Choroid plexus epithelial cell (primary cell): ENCODE data around the gene TMIGD1.

ENCODE experiments used
- DNase-seq: peaks from one replicate; pipeline ENCODE4 v3.0.0-alpha.2; 2010; ENCODE audit warnings: low read depth
- H3K4me3 ChIP-seq: 2 replicates; pipeline ENCODE4 v1.5.1; 2011; ENCODE audit warnings: low read depth, mild to moderate bottlenecking, control low read depth, low read length, moderate library complexity
- TF ChIP-seq, protein P1 (sequence below): conservative IDR thresholded peaks from 2 replicates; pipeline ENCODE4 v1.5.1; 2011; ENCODE audit warnings: low read depth, mild to moderate bottlenecking, control low read depth, inconsistent platforms, low read length, moderate library complexity

TMIGD1 gene

DNA sequence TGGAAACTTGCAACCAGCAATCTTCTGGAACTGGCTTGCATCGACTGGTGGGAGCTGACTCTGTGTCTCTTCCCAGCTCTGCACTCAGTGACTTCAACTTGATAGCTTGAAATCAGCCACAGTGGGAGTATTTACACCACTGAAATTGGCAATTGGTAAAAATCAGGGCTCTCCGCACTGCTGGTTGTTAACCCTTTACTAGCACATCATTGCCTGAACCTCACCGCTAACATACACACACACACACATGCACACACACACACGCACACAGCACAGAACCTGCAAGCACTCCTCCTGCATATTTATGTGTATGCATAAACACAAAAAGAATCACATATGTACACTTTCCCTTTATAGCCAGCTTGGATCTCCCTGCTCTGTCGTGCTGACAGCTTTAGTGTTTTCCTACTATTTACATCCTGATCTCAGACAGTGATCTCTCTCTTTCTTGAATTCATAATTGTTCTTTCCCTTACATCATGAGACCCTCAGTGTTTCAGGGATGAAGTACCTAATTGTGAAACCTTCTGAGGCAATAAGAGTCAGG is 7.9 kb upstream of the TMIGD1 start:
- no peak for DNase-seq
- TF ChIP-seq, protein P1, sequence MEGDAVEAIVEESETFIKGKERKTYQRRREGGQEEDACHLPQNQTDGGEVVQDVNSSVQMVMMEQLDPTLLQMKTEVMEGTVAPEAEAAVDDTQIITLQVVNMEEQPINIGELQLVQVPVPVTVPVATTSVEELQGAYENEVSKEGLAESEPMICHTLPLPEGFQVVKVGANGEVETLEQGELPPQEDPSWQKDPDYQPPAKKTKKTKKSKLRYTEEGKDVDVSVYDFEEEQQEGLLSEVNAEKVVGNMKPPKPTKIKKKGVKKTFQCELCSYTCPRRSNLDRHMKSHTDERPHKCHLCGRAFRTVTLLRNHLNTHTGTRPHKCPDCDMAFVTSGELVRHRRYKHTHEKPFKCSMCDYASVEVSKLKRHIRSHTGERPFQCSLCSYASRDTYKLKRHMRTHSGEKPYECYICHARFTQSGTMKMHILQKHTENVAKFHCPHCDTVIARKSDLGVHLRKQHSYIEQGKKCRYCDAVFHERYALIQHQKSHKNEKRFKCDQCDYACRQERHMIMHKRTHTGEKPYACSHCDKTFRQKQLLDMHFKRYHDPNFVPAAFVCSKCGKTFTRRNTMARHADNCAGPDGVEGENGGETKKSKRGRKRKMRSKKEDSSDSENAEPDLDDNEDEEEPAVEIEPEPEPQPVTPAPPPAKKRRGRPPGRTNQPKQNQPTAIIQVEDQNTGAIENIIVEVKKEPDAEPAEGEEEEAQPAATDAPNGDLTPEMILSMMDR: no peak
- H3K4me3 ChIP-seq: no peak overlapping the region

DNA sequence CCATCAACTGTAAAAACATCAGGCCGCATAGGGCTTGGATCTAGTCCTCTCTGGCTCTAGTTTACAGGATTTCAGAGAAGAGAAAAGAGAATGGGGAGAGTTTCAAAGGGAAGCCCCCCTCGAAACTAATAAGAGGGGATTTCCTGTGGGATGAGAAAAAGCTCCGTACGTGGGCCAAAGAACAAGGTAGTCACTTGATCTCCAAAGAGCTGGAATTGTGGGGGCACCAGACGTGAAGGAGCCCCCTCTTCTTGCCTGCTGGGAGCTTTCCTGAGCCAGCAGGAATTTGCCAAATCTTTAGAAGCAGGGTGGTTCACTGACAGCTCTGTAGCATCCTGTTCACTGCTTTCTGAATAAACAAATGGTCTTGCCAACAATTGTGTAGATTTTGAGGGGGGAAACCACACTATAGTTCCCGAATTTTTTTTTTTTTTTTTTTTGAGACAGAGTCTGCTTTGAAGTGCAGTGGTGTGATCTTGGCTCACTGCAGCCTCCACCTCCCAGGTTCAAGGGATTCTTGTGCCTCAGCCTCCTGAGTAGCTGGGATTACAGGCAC is 7.0 kb upstream of the TMIGD1 start:
- TF ChIP-seq, protein P1: no peak
- peak; percentile 53 for DNase-seq
- H3K4me3 ChIP-seq: no peak overlapping the region

DNA sequence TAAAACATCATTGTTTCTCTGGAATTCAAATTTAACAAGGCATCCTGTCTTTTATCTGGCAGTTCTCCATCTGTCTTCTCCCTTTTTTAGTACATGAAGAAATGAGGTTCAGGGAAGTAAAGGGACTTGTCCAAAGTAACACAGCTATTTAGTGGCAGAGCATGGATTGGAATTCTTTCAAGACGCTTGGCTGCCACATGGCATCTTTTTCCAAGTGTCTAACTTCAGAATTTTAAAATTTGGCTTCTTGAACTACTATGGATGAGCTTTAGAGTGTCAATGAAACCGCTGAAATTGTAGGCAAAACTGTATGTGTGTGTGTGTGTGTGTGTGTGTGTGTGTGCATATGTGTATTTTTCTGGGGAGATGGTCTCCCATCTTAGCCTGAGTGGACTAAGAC is 5.2 kb upstream of the TMIGD1 start:
- no peak for DNase-seq
- H3K4me3 ChIP-seq: no peak overlapping the region
- TF ChIP-seq, protein P1: no peak

DNA sequence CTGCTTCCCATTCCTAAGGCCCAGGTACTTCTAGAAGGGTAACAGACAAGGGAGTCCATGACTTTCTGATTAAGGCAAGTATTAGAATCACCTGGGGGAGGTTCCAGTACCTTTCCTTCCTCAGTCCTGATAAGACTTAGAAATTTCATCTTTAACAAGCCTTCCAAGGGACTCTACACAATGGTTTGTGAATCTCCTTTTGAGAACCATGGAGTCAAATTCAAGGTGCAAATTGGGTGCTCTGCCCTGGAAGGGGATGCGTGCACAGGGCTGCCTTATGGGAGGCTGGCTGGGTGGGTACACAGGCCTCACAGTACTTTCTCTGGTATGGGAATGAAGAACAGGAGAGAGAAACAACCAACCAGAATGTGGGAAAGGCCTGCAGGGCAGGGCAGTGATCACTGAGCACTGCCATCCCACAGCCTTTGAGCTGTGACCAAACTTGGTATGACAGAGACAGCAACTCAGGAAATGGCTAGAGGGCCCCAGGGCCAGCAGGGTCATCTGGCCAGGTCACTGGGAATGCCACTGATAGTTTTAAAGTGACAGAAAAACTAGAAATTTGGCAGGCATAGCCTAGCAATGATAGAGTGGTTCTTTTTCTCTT is 3.6 kb upstream of the TMIGD1 start:
- no peak for DNase-seq

DNA sequence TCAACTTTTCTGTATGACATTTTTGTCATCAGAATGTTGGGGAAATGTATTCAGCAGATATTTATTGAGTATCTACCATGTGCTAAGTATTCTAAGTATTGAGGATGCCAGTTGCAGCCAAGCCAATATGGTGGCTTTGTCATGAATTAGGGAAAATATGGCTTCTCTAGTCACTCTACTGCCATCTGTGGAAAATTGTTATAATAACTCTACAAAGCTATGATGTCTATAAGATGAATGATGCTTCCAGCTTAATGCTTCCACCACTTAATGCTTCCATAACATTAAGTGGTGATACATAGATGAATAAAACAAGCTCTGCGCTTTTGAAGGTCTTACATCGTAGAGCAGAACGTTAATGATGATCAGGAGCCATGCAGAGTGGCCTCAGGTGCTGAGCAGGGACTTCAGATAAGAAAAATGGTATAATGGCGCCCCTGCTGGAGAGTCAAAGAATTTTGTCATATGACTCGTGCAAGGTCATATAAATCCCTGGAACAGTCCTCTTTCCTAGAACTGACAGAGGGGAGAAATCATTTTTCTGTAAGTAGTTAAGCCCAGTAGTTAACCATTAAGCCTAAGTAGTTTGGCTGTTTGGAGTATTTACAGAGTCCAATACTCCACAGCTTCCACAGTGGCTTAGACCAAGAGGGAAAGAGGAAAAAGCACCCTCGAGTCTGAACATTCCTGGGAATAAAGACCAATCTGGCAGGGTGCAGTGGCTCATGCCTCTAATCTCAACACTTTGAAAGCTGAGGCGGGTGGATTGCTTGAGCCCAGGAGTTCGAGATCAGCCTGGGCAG is 2.7 kb upstream of the TMIGD1 start:
- H3K4me3 ChIP-seq: no peak overlapping the region
- TF ChIP-seq, protein P1: peak; percentile 60
- peak; percentile 68 for DNase-seq

More for the DNA sequence above, 3.6 kb upstream of the TMIGD1 start:
- no peak overlapping the region for H3K4me3 ChIP-seq
- TF ChIP-seq, protein P1: no peak

DNA sequence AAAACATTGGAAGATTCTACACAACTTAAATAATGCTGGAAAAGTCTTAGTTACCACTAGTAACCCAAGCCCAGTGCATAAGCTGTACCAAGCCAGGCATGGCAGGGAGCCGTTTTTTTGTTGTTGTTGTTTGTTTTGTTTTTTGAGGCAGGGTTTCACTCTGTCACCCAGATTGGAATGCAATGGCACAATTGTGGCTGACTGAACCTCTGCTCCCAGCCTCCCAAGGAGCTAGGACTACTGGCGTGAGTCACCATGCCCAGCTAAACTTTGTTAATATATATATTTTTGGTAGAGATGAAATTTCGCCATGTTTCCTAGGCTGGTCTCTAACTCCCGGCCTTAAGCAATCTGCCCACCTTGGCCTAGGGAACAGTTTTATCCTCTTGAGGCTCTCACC is 564 bp upstream of the TMIGD1 start:
- no peak overlapping the region for H3K4me3 ChIP-seq
- TF ChIP-seq, protein P1: no peak
- no peak for DNase-seq
